DND-41 (cell line): Measurements from ENCODE around the gene ACADM.

Experiments used
- ATAC-seq: fragments of 200-7000 bp; cut with Tn5 transposase; 3 replicates; pipeline ENCODE4 v1.9.1; 2021; ENCODE audit warnings: low read depth; ENCODE audit not compliant: insufficient read depth
- DNase-seq: peaks from one replicate; pipeline ENCODE4 v3.0.0-alpha.2; 2020
- H2AFZ ChIP-seq: 2 replicates; pipeline ENCODE4 v1.6.0; 2012; ENCODE audit warnings: low read depth, low read length
- H3K27ac ChIP-seq: 2 replicates; pipeline ENCODE4 v1.5.1; 2012; ENCODE audit warnings: low read length, inconsistent platforms
- H3K27me3 ChIP-seq: fragments of 200-600 bp; sonication (generic); 2 replicates; pipeline ENCODE4 v1.6.0; 2012; ENCODE audit warnings: low read length, mild to moderate bottlenecking, inconsistent platforms; ENCODE audit not compliant: insufficient read depth, poor library complexity
- H3K36me3 ChIP-seq: 2 replicates; pipeline ENCODE4 v1.5.1; 2012; ENCODE audit warnings: low read length, inconsistent platforms; ENCODE audit not compliant: insufficient read depth
- H3K4me1 ChIP-seq: 2 replicates; pipeline ENCODE4 v1.5.1; 2012; ENCODE audit warnings: mild to moderate bottlenecking, low read length; ENCODE audit not compliant: insufficient read depth
- H3K4me2 ChIP-seq: 2 replicates; pipeline ENCODE4 v1.6.0; 2012; ENCODE audit warnings: mild to moderate bottlenecking, moderate library complexity, low read length, inconsistent platforms; ENCODE audit not compliant: insufficient read depth
- H3K4me3 ChIP-seq, 2 experiments: fragments of 200-600 bp in 1 of 2; shearing (Covaris generic) in 1 of 2; 2 replicates each; pipeline ENCODE4 v1.5.1; 2012 to 2016; ENCODE audit warnings: inconsistent platforms in 2 of 2, low read length in 2 of 2, mild to moderate bottlenecking in 2 of 2, low read depth in 1 of 2, moderate library complexity in 1 of 2
- H3K79me2 ChIP-seq: 2 replicates; pipeline ENCODE4 v1.6.0; 2012; ENCODE audit warnings: low read length, inconsistent platforms; ENCODE audit not compliant: insufficient read depth
- H3K9ac ChIP-seq: 2 replicates; pipeline ENCODE4 v1.6.0; 2012; ENCODE audit warnings: low read depth, mild to moderate bottlenecking, inconsistent platforms, low read length, moderate library complexity
- H3K9me3 ChIP-seq: 2 replicates; pipeline ENCODE4 v1.5.1; 2012; ENCODE audit warnings: low read length, moderate library complexity, mild to moderate bottlenecking, inconsistent platforms; ENCODE audit not compliant: insufficient read depth, severe bottlenecking
- H4K20me1 ChIP-seq: 2 replicates; pipeline ENCODE4 v1.6.0; 2012; ENCODE audit warnings: low read length; ENCODE audit not compliant: insufficient read depth
- EZH2 ChIP-seq: IDR thresholded peaks from 3 replicates; pipeline ENCODE4 v1.6.1; 2012; ENCODE audit warnings: borderline replicate concordance, low read depth, mild to moderate bottlenecking, moderate library complexity, low read length, inconsistent platforms; ENCODE audit not compliant: severe bottlenecking
- TF ChIP-seq, protein P1 (sequence below): IDR thresholded peaks from 2 replicates; pipeline ENCODE4 v1.5.1; 2012; ENCODE audit warnings: borderline replicate concordance, low read length, moderate library complexity, mild to moderate bottlenecking; ENCODE audit not compliant: poor library complexity, severe bottlenecking; ENCODE audit errors: extremely low read depth

The ACADM gene

DNA sequence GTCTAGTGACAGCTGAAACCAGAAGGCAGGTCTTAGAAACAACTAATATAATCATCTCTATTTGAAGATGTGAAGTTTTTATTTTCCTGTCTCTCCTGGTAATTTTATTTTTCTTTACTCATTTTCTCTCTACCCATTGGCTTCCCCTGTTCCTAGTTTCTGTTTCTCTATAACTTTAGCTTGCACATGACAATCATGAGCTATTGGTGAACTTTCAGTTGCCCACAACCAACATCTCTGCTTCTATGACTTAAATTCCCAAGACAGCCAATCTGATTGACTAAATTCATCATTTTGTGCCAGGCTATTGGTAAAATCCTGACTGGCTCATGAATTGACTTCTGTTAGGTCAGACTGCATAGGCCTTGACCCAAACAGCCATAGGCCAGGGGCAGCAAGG is 13.7 kb upstream of the ACADM start:
- Histone ChIP-seq H4K20me1 (no peaks in the 10 kb centered on the region), H3K27me3 (no peaks in the 10 kb centered on the region), H3K4me1 (no peaks in the 10 kb centered on the region), H3K4me3 (no peak overlapping the region), H3K79me2 (no peaks in the 10 kb centered on the region), H3K27ac (no peak overlapping the region), H3K4me2 (no peak overlapping the region), H3K36me3 (no peaks in the 10 kb centered on the region), H3K9me3 (no peaks in the 10 kb centered on the region), H3K9ac (no peak overlapping the region), H2AFZ (no peak overlapping the region)
- ATAC-seq (no peak), DNase-seq (no peak)
- no peak for TF ChIP-seq EZH2
- TF ChIP-seq, protein P1, sequence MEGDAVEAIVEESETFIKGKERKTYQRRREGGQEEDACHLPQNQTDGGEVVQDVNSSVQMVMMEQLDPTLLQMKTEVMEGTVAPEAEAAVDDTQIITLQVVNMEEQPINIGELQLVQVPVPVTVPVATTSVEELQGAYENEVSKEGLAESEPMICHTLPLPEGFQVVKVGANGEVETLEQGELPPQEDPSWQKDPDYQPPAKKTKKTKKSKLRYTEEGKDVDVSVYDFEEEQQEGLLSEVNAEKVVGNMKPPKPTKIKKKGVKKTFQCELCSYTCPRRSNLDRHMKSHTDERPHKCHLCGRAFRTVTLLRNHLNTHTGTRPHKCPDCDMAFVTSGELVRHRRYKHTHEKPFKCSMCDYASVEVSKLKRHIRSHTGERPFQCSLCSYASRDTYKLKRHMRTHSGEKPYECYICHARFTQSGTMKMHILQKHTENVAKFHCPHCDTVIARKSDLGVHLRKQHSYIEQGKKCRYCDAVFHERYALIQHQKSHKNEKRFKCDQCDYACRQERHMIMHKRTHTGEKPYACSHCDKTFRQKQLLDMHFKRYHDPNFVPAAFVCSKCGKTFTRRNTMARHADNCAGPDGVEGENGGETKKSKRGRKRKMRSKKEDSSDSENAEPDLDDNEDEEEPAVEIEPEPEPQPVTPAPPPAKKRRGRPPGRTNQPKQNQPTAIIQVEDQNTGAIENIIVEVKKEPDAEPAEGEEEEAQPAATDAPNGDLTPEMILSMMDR: no peak

DNA sequence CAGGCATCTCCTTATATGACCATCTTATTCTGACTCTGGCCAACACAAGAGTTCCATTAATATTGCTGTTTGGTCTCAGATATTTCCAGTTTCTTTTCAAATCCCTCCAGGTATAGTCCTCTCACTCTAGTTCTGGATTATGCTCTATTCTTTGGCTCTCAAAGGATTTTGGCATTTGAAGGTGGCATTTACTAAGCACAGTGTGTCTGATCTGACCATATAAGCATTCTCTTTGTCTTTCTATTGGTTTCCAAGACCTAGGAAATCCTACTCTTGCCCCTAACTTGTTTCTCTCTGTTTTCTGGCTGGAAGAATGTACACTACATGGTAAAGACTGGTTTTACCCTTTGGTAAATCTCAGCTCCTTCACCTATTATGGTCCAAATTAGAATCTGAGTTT is 12.7 kb upstream of the ACADM start:
- no peaks in the 10 kb centered on the region for H3K36me3 ChIP-seq
- no peak overlapping the region for H3K27ac ChIP-seq
- H3K4me2 ChIP-seq: no peak overlapping the region
- no peaks in the 10 kb centered on the region for H3K9me3 ChIP-seq
- H3K9ac ChIP-seq: no peak overlapping the region
- H3K4me3 ChIP-seq: no peak overlapping the region
- no peaks in the 10 kb centered on the region for H3K79me2 ChIP-seq
- no peaks in the 10 kb centered on the region for H3K27me3 ChIP-seq
- ATAC-seq: no peak
- H3K4me1 ChIP-seq: no peaks in the 10 kb centered on the region
- DNase-seq: no peak
- H4K20me1 ChIP-seq: no peaks in the 10 kb centered on the region
- H2AFZ ChIP-seq: no peak overlapping the region
- TF ChIP-seq, protein P1: no peak
- no peak for TF ChIP-seq EZH2

DNA sequence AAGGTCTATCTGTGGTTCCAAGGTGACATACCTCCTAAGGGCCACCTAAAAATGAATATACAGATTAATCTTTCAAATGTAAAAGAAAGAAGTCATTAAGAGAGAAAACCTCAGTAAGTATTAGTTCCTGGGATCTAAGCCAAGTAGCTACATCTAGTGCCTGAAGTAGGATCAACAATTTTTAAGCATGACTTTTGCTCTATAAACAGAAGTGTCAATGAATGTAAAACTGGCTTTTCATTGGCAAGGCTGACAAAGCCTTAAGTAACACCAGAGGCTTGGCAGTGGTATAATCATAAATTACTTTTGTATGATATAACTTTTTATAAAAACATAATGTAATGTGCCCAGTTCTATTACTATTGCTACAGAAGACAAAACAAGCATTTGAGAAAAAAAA is 12.2 kb upstream of the ACADM start:
- no peak for DNase-seq
- Histone ChIP-seq H3K9ac (no peak overlapping the region), H3K4me3 (no peak overlapping the region), H3K9me3 (no peaks in the 10 kb centered on the region), H3K4me2 (no peak overlapping the region), H4K20me1 (no peaks in the 10 kb centered on the region), H2AFZ (no peak overlapping the region), H3K36me3 (no peaks in the 10 kb centered on the region), H3K27me3 (no peaks in the 10 kb centered on the region), H3K79me2 (no peaks in the 10 kb centered on the region), H3K27ac (no peak overlapping the region), H3K4me1 (no peaks in the 10 kb centered on the region)
- TF ChIP-seq, protein P1: no peak
- no peak for TF ChIP-seq EZH2
- no peak for ATAC-seq

DNA sequence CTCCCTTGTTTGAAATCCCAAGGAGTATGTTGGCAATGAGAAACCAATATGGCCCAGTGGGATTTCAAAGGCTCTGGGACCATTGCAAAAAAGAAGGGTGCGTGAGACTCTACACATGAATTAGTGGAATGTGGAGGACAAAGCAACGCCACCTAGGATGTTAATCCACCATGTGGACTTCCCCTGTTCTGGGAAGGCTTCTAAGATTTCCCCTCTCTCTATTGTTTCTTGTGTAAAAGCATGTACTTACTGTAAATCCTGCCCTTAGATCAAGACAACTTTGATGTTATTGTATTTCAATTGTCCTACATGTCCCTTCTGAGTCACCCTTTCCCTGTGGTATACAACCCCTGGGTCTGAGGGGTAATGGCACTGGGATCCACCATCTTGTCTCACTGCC is 4.7 kb upstream of the ACADM start:
- H3K36me3 ChIP-seq: no peaks in the 10 kb centered on the region
- H3K79me2 ChIP-seq: peaks cover 7% of the 10 kb centered on the region
- TF ChIP-seq, protein P1: no peak
- TF ChIP-seq EZH2: no peak
- peaks cover 11% of the 10 kb centered on the region for H3K4me1 ChIP-seq
- no peak overlapping the region for H3K9ac ChIP-seq
- H3K27me3 ChIP-seq: no peaks in the 10 kb centered on the region
- H2AFZ ChIP-seq: no peak overlapping the region
- H3K4me2 ChIP-seq: no peak overlapping the region
- no peaks in the 10 kb centered on the region for H4K20me1 ChIP-seq
- H3K9me3 ChIP-seq: no peaks in the 10 kb centered on the region
- no peak overlapping the region for H3K4me3 ChIP-seq
- H3K27ac ChIP-seq: no peak overlapping the region
- ATAC-seq (no peak), DNase-seq (no peak)
